GM21447 (cell line): ENCODE measurements around the gene CTBS.
"Not testable (repeated sequence)": the region's sequence is repeated elsewhere in the genome, so short reads cannot be mapped to it uniquely, and the experiment has no call there.

Experiments used
- ATAC-seq: cut with Tn5 transposase; IDR thresholded peaks from one replicate; pipeline ENCODE4 v1.9.1; 2021; ENCODE audit not compliant: unreplicated experiment

Gene CTBS, protein sequence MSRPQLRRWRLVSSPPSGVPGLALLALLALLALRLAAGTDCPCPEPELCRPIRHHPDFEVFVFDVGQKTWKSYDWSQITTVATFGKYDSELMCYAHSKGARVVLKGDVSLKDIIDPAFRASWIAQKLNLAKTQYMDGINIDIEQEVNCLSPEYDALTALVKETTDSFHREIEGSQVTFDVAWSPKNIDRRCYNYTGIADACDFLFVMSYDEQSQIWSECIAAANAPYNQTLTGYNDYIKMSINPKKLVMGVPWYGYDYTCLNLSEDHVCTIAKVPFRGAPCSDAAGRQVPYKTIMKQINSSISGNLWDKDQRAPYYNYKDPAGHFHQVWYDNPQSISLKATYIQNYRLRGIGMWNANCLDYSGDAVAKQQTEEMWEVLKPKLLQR

DNA sequence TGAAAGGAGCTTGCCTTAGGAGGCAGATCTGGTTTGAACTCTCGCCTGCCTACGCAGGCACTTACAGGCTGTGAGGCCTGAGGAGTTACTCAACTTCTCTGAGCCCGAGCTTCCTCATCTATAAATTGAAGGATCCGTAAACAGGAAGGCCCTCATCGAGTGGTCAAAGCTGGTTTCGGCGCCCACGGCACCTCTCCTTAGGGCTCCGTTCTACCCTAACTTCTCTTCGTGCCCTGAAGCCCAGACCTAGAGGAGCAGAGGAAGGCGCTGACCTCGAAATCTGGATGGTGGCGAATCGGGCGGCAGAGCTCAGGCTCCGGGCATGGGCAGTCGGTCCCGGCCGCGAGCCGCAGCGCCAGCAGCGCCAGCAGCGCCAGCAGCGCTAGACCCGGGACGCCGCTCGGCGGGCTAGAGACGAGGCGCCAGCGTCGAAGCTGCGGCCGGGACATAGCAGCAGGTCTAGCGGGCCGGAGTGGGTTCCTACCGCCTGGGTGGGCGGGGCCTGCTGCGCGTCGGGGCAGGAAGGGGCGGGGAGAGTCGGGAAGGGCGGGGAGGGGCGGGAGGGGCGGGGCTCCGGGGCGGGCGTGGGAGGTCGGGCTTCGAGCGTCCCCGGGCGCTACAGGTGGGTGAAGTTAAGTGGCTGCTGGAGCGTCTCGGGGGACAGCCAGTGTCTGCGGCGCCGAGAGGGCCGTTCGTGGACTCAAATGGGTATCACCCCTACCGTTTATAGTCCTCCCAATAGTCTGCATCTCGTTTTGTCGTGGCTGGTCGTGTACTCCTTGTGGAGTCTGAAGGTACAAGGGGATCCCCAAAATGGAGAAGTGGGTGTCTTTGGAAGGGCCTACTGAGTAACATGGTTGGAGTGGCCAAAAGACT, at the start of gene CTBS:
TSS of gene CTBS (minus strand) at position 474 of the 876 bp plus-strand sequence. CDS start at position 449, 25 bp downstream.
- peak; percentile 83 for ATAC-seq

DNA sequence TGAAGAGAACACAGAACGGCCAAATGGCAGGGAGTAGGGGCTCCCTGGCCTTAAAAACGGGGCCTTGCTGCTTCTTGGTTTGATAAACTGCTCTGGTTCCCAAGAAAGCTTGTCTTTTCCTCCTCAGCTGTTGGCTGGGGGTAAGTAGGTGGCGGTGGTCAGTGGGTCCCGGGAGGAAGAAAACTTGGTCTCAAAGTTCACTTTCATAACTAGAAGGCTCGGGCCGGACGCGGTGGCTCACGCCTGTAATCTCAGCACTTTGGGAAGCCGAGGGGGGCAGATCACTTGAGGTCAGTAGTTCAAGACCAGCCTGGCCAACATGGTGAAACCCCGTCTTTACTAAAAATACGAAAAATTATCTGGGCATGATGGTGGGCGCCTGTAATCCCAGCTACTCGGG, 47.3 kb upstream of the CTBS start:
- ATAC-seq: no peak

DNA sequence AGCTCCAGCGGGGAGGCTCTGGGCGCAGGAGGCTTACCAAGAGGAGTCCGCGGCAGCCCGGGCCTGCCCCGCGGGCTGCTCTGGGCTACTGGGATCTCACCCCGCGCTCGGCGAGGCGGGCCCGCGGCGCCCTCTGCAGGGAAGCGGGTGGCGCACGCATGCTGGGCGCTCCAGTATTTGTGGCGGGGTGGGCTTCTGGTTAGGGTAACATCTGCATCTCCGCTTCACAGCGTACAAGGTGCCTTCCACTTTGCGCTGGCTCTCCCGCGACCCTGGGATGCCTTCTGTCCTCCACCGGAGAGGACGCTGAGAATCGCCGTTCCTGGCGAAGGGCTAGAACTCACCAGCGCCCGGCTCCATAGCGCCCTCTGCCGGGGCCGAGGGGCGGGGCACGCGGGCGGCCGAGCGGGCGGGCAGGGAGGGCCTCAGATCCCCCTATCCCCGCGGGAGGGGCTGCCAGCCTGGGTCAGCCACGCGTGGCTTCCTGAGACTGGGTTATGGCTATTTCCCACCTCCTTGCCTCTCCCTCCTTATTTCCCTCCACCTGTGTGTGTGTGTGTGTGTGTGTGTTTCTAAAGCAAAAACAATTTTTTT, 46.6 kb upstream of the CTBS start:
- peak; percentile 93 for ATAC-seq

DNA sequence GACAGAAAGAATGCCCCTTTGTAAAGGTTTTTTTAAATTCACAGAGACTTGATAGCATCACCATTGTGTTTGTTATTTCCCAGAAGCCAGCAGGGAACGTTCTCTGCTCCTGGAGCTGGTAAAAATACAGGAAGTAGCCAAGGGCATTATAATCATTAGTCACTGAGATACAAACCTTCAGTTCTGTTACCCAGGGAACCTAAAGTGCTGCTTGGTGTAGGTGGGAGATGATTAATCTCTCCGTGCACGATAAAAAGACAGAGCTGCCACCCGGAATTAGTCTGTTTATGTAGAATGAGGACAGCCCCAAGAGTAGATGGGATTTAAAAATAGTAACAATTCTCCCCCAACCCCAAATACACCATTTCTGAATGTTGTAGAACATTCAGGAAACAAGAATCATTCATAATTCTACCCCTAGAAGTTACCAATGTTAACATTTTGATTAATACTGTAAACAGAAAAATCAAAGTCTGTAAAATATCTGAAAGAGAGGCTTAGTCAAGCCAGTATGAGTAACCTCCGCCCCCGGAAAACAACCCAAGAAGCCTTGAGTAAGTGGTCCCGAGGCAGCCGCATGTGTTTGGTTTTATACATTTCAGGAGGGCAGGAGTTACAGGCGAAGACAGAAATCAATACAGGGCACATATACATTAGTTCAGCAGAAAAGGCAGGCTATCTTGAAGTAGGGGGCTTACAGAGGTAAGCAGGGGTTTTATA, 45.3 kb upstream of the CTBS start:
- no peak for ATAC-seq

DNA sequence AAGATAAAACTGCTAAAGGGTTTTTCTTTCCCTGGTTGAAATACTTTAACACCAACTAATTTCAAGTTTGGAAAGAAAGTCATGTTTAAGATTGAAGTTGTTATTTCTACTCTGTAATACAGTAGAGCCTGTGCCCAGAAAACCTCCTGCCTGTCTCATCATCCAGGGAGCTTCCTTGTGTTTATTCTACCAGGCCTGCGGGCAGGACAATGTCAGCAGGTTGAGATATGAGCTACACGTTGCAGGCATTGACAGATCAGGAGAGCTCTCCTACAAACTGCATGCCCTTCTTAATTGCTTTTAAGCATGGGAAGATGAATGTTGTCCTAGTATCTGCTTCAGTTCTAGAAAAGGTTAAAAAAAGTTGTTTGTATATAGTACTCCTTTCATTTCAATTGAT, 43.1 kb upstream of the CTBS start:
- ATAC-seq: no peak

DNA sequence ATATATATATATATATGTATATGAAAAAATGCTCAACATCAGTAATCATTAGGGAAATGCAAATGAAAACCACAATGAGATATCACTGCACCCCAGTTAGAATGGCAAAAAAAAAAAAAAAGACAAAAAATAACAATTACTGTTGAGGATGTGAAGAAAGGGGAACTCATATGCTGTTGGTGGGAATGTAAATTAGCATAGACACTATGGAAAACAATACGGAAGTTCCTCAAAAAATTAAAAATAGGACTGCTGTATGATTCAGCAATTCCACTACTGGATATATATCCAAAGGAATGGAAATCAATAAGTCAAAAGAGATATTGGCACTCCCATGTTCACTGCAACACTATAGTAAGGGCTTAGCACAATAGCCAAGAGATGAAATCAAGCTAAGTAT, 41.5 kb upstream of the CTBS start:
- no peak for ATAC-seq

DNA sequence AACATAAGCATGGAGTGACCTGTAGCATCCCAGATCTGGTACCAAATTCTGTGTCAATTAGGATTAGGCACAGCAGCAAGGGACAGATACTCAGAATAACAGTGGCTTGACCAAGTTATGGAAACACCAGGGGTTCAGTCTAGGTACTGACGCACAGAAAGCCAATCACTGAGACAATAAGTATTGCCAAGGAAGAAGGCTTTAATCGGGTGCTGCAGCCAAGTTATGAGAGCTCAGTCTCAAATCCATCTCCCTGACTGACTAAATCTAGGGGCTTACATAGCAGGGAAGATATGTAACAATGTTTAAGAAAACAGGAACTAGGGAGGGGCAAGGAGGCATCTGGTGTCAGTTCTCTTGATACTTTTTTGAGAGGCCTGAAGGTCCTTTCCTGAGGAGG, 39.6 kb upstream of the CTBS start:
- no peak for ATAC-seq

DNA sequence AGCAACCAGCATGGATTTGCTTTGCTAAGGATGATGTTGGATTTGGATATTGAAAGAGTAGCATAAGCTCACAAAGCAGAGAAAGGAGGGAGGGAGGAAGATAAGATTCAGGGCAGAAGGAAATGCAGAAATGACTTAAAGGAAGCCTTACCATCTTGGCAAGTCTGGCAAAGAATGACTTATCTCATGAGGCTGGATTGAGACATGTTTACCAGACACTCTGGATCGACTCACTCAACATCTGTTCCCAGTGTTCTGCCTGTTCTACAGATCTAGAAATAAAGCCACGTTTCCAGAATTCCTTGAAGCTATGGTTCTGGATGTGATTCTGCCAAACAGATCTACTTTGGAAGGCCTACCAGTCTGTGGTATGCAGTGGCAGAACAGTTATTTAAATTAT, 38.8 kb upstream of the CTBS start:
- no peak for ATAC-seq

DNA sequence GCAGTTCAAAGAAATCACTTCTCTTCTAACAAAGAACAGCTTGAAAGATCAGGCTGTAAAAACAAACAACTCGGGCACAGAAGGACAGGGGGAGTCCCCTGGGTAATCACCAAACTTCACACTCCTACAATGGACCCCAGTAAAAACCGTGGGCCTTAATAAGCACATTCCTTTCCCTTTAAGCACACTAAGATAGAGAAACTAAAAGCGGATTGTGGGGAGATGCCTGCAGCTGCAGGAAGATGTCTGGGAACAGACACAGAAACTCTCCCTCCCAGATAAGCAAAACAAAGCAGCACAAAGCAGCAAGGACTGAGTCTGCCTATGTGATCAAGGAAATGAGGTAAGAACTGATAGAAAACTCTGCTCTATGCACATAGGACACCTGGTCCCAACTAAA, 37.6 kb upstream of the CTBS start:
- ATAC-seq: no peak

DNA sequence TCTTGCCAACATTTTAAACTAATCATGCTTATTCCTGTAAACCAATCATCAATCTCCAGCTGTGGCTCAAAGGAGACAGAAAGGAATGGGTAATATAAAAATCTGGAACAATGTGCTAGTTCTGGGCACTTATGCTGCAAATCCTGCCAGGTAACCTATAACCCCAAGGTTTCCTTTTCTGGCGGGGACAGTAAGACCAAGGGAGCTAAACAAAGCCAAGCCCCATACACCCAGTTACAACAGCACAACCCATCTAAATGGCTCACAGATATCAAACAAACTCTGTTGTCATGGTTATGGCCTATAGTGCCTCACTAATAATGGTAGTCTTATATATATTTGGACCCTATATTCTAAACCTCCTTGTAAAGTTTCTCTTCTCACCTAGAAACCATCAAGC, 36.9 kb upstream of the CTBS start:
- ATAC-seq: no peak

DNA sequence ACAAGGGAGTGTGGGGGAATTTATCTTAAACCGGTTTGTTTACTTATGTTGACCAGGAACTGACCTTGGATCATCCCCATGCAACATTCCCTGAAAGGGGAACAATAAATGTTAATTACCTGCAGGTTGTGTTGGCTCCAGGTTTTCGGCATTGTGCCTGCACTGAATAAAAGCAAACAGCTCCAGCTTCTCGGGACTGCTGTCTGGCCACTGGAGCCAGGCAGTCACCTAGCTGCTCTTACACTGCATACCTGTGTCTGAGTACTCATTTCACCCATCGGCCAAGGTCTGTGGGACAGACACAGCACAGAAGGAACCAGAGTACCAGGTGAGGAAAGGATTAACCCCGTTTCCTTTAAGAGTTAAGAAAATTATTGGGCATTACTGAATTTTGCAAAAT, 32.7 kb upstream of the CTBS start:
- no peak for ATAC-seq

DNA sequence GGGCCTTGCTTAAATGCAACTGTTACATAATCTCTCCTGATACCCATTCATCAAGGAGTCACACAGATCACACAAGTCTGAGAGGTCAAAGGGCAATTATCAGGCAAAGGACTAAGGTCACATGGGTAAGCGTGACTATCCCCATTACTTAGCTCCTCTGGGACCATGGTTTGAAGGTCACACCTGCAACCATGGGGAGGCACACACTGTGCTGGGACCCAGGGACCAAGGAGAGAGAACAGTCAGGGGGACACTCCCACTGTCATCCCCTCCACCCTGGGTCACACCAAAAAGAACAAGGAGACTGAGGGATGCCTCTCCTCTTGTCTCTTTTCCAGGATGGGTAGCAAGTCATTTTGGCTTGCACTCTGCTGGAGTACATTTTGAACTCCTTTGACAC, 30.9 kb upstream of the CTBS start:
- no peak for ATAC-seq

DNA sequence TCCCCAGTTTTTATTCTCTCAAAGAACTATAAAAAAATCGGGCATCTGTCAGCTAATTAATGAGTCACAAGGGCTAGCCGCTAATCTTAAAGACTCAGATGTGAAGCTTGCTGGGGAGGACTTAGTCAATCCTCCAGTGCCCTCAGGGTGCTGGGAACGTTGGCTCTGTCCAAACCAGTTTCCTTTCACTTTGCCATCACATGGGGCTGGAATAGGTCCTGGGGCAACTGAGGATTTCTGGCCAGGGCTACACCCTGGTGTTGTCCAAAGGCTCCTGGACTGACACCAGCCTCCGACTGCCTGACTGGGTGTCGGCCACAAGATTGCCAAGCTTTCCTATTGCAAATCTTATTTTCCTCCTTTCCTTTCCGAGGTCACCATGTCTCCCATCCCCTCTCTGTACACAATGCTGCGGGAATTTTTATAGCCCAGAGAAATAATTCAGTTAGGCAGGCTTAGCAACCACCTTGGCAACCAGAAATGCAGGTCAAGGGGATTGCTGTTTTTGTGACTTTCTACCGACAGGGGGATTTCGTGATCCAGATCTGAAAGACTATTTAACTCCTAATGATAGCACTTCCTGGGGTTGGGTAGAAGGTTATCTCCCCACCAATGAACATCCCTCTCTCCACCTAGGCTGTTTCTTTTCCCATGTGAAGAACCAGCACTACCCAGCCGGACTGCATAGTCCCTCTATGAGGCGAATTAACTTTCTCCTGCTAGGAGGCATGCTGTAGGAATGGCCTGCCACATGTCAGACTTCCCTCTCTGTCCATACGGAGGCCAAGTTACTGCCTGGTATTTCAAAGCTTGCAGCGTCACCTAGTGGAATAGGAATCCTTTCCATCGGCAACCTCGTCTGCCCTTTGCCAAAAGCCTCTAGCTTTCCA, 29.9 kb upstream of the CTBS start:
- no peak for ATAC-seq

DNA sequence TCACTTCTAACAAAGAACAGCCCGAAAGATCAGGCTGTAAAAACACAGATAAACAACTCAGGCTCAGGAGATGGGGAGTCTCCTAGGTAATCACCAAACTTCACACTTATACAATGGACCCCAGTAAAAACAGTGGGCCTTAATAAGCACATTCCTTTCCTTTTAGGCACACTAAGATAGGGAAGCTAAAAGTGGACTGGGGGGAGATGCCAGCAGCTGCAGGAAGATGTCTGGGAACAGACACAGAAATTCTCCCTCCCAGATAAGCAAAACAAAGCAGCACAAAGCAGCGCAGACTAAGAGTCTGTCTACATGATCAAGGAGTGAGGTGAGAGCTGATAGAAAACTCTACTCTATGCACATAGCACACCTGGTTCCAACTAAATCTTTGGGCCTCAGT, 29.0 kb upstream of the CTBS start:
- ATAC-seq: no peak

DNA sequence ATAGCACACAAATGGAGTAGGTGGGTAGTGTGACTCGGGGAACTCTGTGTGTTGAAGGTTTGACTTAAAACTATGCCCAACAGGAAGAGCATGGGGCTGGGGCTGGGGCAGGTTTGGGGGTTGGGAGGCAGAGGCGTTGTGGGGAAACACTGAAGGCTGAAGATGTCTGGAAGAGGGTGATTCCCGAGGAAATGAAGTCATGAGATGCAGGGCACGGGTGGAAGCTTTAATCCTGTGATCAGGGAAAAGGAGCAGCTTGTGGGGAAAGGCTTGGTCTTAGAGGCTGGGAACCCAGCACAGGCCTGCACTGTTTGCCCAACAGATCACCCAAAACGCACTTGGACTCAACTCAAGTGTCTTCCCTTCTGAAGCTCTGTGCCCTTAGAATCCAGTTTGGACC, 26.6 kb upstream of the CTBS start:
- ATAC-seq: no peak

DNA sequence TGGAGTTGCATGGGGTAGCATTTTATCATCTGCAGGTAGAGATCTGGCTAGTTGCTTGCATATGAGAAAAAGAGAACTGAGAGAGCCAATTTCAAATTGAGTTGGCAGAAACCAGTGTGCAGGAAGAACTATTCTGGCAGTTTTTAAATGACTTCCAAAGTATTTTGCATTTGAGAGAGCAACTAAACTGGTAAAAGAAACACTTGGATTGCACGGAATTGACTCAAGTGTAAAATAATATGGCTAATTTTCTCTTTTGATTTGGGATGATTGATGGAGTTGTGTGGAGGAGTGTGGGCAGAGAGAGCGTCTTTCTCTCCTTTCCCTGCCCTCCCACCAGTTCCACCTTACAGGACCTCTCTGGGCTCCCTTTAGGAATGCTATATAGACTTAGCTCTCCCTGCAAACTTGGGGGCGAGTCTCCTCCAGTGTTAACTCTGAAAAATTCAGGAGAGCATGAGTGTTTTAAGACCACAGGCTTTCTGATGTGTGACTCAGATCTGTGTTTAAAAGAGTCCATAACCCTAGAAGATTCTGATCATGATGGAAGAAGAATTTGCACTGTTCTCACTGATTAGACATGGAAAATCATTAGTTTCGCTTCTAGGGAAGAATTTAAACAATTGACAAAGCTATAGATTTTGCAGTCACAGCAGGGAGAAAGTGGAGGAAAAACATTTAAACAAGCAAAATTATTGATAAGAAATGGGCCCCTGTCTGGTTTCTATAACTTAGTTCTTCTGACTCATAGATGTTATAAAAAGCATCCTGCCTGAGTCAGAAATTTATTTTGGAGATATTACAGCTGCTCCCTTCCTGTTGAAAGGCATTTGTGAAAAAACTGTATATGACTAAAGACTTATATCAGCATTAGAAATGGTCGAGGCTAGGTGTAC, 24.9 kb upstream of the CTBS start:
- peak; percentile 87 for ATAC-seq

DNA sequence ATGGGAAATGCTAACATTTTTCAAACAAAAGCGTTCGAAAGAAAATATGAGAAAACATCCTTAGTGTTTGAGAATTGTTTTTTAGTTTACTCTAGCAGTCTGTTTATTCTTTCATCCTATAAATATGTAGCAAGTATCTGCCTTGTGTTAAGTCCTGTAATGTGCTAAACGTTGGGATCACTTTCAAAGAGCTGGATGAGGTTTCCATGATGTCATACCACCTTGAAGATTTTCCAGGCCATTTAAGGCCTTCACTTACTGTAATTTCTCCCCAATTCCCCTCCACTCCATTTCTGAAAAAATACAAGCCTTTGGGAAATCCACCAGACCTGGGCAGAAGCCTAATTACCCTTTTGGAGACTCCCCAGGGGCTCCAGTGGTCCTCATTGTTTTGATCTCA, 24.2 kb upstream of the CTBS start:
- ATAC-seq: no peak

DNA sequence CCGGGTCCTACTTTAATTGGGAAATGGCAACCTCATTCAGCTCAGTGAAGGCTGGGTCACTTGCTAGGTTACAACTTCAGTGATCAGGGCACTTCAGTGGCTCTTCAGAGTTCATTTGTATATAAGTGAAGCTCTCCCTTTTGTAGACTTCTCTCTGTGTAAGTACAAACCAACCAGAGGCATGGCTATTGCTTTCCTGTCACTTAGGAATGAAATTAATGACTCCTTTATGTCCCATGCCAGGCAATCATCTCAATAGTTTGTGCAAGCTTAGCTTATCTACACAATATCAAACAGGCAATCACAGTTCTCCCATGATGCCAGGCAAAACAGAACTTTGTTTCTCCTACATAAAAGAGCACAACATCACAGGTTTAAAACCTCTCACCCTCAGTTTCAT, 22.8 kb upstream of the CTBS start:
- no peak for ATAC-seq

DNA sequence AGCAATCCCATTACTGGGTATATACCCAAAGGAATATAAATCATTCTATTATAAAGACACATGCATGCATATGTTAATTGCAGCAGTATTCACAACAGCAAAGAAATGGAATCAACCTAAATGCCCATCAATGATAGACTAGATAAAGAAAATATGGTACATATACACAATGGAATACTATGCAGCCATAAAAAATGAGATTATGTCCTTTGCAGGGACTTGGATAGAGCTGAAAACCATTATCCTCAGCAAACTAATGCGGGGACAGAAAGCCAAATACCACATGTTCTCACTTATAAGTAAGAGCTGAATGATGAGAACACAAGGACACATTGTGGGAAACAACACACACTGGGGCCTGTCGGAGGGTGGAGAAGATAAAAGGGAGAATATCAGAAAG, 20.7 kb upstream of the CTBS start:
- not testable (repeated sequence) for ATAC-seq
